ENCODE measurements around the gene RNU5D-1.
"Not testable (repeated sequence)": the region's sequence is repeated elsewhere in the genome, so short reads cannot be mapped to it uniquely, and the experiment has no call there.

RNU5D-1 gene

DNA sequence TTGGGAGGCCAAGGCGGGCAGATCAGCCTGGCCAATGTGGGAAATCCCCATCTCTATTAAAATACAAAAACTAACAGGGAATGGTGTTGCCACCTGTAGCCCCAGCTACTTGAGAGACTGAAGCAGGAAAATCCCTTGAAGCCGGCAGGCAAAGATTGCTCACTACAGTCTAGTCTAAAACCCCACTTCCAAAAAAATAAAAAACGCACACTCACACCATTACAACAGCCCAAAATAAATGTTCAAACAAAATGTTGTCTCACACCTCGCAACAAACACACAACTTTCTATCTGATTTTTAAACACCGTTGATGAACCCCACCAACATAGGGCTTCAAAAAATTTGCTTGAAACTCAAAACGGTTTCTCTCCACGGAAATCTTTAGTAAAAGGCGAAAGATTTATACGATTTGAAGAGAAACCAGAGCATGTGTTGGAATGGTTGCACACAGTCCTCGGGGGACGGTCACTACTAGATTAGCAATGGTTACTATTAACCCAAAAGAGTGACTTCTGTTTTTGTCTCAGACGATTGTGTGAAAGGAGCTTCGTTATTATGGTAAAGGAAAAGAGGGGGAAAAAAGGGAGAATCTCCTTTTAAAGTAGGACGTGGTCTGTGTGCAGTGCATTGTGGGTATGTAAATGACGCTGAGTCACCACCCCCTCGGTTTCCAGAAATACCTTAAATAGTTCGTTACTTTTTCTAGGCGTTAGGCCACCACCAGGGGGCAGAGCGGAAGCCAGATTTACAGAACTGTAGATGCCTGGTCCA is at the start of gene RNU5D-1:
TSS of gene RNU5D-1 (minus strand) at position 430 of the 772 bp plus-strand sequence.
- DNase-seq = peak; percentile 91

DNA sequence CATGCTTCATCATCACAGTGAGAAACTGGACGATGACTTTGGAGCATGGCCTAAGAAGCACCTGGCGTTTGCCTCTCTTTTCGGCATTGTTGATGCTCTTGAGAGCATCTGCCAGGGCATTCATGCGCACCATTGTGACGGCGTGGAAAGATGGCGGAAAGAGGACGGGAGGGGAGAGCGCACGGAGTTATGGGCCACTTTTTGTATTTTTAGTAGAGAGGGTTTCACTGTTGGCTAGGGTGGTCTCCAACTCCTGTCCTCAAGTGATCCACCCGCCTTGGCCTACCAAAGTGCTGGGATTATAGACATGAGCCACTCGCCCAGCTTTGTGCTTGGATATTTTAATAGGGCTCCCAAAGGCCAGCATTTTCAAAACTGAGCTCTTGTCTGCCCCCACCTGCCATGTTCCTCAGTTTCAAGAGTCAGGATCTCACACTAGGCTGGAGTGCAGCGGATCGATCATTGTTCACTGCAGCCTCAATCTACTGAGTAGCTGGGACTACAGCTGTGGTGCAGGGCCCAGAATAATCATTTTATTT is 49.7 kb upstream of the RNU5D-1 start:
- no peak for DNase-seq

DNA sequence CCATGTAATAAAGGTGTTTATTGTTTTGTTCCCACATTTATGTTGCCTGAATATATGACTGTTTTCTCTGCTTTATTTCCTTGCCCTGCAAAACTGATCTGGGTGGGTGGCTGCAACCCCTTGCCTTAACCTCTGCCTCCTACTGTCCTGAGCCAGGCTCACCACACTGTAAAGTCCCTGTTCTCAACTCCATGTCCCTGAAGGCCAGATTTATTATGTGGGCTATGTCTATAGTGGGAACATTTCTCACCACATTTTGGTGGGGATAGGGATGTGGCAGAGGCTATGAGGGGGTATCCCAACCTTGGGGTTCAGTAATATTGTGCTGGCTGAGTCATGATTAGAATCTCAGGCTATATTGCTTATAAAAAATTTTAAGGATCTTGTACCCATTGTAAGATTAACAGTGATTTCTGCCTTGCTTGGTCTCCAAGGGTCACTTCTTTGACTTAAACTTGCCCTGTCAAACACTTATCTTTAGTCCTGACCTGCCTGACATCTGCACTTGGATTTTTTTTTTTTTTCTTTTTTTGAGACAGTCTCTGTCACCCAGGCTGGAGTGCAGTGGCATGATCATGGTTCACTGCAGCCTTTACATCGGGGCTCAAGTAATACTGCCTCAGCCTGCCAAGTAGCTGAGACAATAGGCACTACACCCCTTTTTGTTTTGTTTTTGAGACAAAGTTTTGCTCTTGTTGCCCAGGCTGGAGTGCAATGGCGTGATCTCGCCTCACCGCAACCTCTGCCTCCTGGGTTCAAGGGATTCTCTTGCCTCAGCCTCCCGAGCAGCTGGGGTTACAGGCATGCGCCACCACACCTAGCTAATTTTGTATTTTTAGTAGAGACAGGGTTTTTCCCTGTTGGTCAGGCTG is 48.0 kb upstream of the RNU5D-1 start:
- no peak for DNase-seq

DNA sequence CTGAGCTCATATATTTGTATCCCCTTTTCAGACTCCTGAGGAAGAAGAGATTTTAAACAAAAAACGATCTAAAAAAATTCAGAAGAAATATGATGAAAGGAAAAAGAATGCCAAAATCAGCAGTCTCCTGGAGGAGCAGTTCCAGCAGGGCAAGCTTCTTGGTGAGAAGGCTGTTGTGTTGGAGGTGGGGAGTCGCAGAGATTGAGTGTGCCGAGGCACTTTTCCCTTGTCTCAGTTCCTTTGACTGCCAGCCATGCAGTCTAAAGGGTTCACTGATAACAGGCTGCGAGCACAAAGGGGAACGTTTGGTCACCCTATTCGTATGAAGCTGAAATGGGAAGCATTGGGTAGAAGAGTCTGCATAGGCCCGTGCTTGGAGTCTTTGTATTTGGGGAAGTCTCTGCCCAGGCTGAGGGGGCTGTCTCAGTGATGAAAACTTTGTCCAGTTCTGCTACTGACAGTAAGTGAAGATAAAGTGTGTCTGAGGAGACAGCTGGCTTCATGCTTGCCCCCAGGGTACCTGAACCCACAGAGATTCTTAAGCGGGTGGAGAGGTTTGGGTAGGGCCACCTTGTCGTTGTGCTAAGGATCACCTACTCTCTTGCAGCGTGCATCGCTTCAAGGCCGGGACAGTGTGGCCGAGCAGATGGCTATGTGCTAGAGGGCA is 47.1 kb upstream of the RNU5D-1 start:
- DNase-seq = no peak

DNA sequence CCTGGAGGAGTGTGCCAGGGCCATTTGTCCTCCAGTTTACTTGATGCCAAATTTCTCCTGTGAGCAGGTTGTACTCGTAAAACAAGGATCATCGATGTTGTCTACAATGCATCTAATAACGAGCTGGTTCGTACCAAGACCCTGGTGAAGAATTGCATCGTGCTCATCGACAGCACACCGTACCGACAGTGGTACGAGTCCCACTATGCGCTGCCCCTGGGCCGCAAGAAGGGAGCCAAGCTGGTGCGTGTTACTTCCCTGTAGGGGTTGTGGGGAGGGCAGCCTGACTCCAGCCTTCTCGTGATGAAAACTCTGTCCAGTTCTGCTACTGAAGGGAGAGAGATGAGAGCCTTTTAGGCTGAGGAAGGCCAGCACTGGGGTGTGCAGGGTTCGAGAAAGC is 46.6 kb upstream of the RNU5D-1 start:
- no peak for DNase-seq

DNA sequence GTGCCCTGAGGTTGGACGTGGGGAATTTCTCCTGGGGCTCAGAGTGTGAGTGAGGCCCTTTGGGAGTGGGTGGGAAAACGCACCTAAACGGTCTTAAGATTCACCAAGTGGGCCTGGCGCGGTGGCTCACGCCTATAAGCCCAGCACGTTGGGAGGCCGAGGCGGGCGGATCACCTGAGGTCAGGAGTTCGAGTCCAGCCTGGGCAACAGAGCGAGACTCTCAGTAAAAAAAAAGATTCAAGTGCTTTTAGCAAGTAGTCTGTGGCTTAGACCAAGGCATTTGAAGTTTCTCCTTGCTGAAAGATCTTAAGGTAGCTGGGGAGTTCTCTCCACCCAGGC is 45.7 kb upstream of the RNU5D-1 start:
- DNase-seq = no peak

DNA sequence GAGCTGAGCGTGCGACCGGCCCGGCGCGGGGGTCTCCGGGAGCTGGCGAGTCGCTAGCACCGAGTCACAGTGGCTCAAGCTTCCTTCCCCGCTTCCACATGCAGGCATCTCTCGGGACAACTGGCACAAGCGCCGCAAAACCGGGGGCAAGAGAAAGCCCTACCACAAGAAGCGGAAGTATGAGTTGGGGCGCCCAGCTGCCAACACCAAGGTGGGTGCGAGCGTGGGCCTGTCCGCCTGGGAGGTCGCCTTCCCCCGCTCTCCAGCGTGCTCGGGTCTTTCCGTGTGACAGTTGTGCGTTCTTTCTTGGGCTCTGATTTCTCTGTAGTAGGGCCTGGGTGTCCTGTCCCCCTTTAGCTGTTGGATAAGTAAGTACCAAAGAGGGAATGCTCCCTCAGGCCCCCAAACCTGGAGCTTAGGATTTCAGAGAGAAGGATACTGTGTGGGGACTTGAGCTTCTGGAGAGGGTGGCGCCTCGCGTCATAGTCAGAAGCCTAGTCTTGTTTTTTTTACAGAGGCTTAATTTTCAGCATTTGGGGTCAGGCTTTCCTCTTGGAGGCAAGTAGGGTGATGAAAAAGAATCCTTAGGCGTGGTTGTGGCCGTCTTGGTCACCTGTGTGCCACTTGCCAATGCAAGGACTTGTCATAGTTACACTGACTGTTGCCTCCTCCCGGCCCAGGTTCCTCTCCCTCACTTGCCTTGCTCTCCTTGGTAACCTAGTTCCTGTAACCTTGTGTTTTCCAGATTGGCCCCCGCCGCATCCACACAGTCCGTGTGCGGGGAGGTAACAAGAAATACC is 45.2 kb upstream of the RNU5D-1 start:
- DNase-seq = peak; percentile 52

DNA sequence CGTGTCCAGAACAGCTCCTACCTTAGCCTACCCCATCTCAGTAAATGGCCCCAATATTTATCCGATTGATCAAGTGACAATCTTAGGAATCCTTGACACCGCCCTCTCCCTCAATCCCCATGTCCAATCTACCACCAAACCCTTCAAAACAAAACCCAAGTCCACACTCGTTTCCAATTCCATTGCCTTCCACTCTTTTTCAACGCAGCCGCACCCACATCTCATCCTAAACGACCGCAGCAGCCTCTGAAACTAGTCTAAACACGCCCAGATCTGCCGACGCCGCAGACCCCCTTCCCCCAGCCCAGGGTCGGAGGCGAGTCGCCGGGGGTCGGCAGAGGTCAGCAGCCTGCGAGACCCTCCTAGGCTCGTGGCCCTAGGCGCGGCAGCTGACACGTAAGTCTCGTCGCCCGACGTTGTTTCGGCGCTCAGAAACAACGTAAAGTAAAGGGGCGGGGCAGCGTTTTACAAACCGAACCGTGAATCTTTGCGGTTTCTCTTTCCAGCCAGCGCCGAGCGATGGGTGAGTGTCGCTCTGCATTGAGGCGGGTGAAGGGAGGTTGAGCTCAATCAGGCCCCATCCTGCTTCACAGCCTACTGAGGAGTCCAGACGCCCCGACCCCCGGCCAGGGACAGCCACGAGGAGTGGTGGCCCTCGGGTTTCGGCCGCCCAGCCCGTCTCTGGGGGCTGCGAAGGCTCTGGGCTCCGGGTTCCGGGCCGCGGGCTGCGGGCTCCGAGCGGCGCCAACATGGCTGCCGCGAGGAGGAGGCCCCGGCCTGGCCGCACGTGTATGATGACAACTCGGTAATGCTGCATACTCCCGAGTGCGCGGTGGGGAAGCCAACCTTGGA is 44.3 kb upstream of the RNU5D-1 start, which contains the start of gene RPS8:
TSS of gene RPS8 (plus strand) at position 463 of the 852 bp plus-strand sequence. CDS start at position 520, 57 bp downstream.
- DNase-seq = peak; percentile 89

DNA sequence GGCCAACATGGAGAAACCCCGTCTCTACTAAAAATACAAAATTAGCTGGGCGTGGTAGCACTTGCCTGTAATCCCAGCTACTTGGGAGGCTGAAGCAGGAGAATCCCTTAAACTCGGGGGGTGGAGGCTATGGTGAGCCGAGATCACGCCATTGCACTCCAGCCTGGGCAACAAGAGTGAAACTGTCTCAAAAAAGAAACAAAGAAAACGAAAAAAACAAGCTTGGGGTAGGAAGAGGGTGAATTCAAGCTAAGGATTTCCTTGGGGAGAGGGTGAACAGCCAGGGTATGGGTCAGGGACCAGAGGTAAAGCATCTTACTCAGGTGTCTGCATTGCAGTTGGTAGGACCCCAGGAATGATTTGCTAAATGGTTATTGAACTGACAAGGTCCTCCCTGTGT is 35.5 kb upstream of the RNU5D-1 start:
- DNase-seq = not testable (repeated sequence)

DNA sequence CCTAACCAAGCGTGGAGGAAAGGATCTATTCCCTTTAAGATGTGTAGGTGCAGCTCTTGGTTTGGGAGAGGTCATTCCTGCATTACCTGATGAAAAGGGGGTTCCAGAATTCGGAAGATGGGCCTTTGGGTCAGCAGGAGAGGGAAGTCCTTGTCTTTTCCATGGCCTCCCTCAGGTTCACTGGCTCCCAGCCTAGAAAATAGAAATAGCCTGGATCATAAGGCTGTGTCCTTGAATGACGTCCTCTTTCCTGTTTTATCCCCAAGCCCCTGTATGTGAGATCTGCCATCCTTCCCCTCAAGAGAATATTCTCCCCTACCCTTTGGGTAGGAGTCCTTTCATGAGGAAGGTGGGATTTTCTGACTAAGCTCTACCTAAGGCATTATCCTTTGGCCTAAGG is 29.9 kb upstream of the RNU5D-1 start:
- DNase-seq = no peak

DNA sequence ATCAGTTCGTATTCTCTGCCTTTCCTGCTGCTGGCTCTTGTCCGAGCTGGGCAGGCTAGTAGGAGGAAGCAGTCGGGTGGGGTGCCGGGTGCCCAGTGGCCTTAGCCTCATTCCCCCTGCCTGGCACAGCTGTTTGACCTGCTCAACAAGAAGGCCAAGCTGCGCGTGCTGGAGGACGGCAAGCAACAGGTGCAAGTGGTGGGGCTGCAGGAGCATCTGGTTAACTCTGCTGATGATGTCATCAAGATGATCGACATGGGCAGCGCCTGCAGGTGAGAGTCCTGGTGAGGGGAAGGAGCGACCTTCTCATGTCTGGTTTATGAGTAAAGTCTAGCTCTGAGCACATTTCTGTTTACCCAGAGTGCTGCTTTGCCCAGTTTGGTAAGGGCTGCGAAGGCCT is 28.1 kb upstream of the RNU5D-1 start:
- no peak for DNase-seq

DNA sequence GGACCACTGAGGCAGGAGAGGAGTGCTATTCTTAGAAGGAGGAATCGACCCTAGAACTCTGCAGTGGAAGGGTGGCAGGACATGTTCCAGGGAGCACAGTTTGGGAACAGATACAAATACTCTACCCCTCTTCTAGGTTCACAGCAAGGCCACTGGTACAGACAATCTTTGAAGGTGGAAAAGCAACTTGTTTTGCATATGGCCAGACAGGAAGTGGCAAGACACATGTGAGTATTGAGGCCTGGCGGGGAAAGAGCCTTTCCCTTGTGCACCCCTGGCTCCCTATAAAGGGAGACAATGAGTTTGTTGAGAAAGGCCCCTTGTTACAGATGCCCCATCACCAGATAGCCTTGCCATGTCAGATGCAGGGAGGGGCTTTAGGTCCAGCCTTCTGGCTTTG is 26.4 kb upstream of the RNU5D-1 start:
- DNase-seq = no peak

DNA sequence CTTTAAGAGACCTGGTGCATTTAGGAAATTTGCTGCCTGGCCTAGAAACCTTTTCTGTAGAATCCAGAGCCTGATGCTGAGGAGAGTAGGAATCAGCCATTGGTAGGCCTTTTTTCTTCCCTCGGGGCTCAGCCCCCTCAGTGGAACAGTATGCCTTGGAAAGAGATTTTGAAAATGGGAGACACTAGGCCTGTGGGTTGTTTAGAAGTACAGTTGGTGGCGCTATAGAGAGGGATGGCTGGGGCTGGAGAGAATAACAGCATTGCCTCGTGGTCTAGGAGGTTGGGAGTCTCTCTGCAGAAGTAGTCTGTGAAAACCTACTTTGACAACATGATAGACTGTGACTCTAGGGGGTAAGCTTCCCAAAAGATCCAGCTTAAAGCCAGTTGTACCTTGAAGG is 16.9 kb upstream of the RNU5D-1 start:
- DNase-seq = no peak

DNA sequence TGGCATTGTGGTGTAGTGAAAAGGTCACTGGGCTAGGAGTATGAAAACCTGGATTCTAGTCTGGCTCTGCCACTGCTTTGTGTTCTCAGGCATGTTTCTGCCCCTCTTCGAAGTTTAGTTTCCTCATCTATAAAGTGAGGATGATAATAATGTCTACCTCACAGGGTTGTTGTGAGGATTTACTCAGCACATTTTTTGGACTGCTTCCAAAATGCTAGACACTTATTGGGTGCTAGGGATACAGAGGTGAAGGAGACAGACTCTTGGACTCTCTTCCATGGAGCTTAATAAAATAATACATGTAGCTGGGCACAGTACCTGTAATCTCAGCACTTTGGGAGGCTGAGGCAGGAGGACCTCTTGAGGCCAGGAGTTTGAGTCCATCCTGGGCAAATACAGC is 12.2 kb upstream of the RNU5D-1 start:
- DNase-seq = no peak

DNA sequence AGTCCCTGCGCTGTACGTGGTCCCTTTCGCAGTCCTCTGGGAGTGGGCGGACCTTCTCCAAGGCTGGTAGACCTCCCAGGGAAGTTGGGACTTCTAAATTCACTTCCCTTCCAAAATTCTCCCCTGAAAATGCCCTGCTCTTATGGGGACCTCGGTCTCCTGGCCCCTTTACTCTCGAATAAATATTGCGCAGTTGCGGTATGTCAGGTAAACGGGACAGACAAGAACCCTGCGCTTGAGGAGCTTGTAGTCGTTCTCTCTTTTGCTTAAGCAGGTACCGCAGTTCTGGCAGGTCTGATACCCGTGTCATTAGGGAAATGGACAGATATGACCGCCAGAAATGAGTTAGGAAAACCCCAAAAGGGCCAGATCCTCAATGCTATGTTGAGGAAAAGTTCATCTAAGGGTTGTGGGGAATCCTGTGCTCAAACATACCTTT is 9.2 kb upstream of the RNU5D-1 start:
- DNase-seq = no peak

DNA sequence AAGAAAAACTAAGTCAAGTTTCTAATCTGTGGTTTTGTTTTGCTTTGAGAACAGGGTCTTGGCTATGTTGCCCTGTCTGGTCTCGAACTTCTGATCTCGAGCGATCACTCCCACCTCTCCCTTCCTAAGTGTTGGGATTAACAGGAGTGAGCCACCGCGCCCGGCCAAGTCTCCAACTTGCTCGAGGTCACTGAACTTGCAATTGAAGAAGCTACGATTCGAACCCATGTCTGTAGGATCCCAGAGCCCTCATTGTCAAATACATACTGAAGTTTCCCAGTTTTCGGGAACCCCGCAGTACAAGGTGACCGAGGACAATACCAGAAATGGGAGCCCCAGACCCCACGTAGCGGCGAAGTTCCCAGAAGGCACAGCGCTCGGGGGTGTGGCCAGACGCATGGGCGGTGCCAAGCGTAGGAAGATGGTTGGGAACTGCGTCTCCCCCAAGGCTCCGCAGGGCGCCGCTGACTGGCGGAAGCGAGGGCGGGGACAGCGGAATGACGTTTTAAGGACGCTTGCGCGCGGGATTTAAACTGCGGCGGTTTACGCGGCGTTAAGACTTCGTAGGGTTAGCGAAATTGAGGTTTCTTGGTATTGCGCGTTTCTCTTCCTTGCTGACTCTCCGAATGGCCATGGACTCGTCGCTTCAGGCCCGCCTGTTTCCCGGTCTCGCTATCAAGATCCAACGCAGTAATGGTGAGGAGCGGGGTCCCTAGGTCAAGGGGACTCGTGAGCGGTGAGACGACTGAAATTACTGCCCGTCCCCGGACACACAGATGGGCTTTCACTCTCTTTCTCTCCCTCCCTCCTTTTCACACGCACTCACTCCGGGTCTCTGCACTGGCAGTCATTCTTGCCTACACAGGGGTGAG is 8.6 kb upstream of the RNU5D-1 start, which contains the start of gene KIF2C:
TSS of gene KIF2C (plus strand) at position 531 of the 872 bp plus-strand sequence. CDS start at position 627, 96 bp downstream.
- DNase-seq = peak; percentile 96

DNA sequence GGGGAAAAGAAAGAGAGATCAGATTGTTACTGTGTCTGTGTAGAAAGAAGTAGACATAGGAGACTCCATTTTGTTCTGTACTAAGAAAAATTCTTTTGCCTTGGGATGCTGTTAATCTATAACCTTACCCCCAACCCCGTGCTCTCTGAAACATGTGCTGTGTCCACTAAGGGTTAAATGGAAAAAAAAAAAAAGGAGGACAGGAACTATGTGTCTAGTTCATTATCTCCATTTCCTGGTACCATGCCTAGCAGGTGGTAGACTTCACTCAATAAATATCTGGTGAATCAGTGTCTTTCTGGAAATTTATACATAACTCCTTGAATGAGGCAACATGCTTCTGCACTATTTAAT is 8.0 kb upstream of the RNU5D-1 start:
- not testable (repeated sequence) for DNase-seq

DNA sequence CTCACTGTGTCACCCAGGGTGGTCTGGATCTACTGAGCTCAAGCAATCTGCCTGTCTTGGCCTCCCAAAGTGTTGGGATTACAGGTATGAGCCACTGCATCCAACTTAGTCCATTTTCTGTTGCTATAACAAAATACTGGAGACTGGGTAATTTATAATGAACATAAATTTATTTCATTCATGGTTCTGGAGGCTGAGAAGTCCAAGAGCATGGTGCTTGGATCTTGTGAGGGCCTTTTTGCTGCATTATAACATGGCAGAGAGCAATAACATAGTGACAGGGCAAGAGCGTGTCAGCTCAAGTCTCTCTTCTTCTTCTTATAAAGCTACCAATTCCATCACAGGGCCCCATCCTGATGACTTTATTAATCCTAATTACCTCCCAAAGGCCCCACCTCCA is 5.0 kb upstream of the RNU5D-1 start:
- no peak for DNase-seq

DNA sequence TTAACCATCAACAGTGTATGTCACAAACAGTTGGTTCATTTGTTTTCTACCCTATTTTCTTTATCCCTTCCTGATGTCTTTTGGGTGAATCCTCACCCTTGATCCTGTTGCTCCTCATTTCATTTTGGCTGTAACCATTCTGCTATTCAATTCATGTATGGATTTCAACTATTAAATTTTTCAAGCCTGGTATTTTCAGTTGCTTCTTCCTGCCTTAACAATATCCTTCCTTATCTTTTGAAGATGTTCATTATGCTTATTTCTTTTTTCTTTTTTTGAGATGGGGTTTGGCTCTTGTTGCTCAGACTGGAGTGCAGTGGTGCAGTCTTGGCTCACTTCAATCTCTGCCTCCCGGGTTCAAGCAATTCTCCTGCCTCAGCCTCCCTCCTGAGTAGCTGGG is 2.8 kb upstream of the RNU5D-1 start:
- no peak for DNase-seq

DNA sequence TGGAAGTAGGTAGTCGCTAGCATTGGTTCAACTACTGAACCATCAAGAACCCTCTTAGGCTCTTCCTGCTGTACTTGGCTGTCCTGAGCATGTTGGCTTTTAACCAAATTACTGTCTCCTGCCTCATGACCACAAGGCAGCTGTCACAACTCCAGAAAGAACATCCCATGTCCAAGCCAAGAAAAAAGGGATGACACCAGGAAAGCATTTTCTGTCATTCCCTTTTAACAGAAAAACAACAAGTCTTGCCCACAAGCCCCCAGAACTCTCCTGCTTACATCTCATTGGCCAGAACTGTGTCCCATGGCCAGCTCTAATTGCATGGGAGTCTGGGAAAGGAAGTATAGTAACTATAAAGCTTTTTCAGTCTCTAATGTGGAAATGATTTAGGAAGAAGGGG is 2.4 kb upstream of the RNU5D-1 start:
- no peak for DNase-seq

Data from CD4-positive, alpha-beta T cell treated with Interleukin-15 for 1 hour (primary cell).